Mammary epithelial cell (primary cell): ENCODE data around the gene LRMDA.

Experiments
- EZH2 ChIP-seq: IDR thresholded peaks from 2 replicates; pipeline ENCODE4 v1.6.1; 2012; ENCODE audit warnings: low read length, inconsistent platforms, borderline replicate concordance
- TF ChIP-seq, protein P1 (sequence below), 2 donors: IDR thresholded peaks in 1 of 2; conservative IDR thresholded peaks in 1 of 2; 2 replicates each; pipeline ENCODE4 v1.5.1; 2011 to 2012; ENCODE audit warnings: inconsistent platforms in 2 of 2, low read length in 2 of 2, mild to moderate bottlenecking in 2 of 2, control low read depth in 1 of 2, low read depth in 1 of 2; ENCODE audit not compliant: insufficient read depth in 1 of 2; ENCODE audit errors: extremely low read depth in 1 of 2

DNA sequence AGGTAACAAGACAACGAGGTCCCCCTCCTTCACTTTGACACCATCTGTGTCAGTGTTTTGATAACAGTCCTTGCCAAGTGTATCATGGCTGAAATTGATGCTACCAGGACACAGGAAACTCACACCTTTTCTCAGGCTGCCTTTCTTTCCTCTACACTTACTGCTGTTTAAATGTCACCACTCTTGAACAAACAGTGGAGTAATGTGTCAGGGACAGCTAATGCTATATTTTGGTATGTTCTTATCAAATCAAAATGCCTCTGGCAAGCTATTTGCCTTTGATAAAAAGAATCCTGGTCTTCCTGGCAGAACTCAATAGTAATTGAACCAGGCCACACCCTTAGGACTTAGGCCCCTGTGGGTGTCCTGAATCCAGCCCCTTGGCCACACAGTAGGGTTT is 692.9 kb downstream of the LRMDA start:
- TF ChIP-seq, protein P1, sequence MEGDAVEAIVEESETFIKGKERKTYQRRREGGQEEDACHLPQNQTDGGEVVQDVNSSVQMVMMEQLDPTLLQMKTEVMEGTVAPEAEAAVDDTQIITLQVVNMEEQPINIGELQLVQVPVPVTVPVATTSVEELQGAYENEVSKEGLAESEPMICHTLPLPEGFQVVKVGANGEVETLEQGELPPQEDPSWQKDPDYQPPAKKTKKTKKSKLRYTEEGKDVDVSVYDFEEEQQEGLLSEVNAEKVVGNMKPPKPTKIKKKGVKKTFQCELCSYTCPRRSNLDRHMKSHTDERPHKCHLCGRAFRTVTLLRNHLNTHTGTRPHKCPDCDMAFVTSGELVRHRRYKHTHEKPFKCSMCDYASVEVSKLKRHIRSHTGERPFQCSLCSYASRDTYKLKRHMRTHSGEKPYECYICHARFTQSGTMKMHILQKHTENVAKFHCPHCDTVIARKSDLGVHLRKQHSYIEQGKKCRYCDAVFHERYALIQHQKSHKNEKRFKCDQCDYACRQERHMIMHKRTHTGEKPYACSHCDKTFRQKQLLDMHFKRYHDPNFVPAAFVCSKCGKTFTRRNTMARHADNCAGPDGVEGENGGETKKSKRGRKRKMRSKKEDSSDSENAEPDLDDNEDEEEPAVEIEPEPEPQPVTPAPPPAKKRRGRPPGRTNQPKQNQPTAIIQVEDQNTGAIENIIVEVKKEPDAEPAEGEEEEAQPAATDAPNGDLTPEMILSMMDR (conservative IDR thresholded peaks at IDR 0.05 in 1 of 2, IDR thresholded peaks at IDR 0.05 in 1 of 2; ENCODE audit: extremely low read depth in 1 of 2, insufficient read depth in 1 of 2, low read depth in 1 of 2, low read length in 2 of 2) = no peak
- TF ChIP-seq EZH2 = no peak
